GM18520 (cell line): Measurements from ENCODE around the gene BZW2.

ENCODE experiments used
- ATAC-seq: cut with Tn5 transposase; IDR thresholded peaks from one replicate; pipeline ENCODE4 v1.9.1; 2021; ENCODE audit not compliant: unreplicated experiment

BZW2 gene

GRCh38 chr7:16712916-16713315 lies 66.9 kb downstream of the BZW2 start:
- no peak for ATAC-seq

GRCh38 chr7:16715928-16716327 lies 69.9 kb downstream of the BZW2 start:
- ATAC-seq, result no peak

GRCh38 chr7:16718111-16718656 lies 72.2 kb downstream of the BZW2 start:
- no peak for ATAC-seq

GRCh38 chr7:16719699-16720098 lies 73.7 kb downstream of the BZW2 start:
- ATAC-seq, result no peak

GRCh38 chr7:16721541-16721940 lies 75.6 kb downstream of the BZW2 start:
- ATAC-seq, result no peak

GRCh38 chr7:16724344-16724743 lies 78.4 kb downstream of the BZW2 start:
- ATAC-seq, result no peak

- ATAC-seq, result no peak
Measured at GRCh38 chr7:16726189-16726588, 80.2 kb downstream of the BZW2 start.

- no peak for ATAC-seq
Measured at GRCh38 chr7:16727736-16728135, 81.8 kb downstream of the BZW2 start.

GRCh38 chr7:16728811-16729210 lies 82.8 kb downstream of the BZW2 start:
- ATAC-seq, result no peak

- ATAC-seq, result no peak
Measured at GRCh38 chr7:16729541-16729940, 83.6 kb downstream of the BZW2 start.

- ATAC-seq, result no peak
Measured at GRCh38 chr7:16730937-16731336, 85.0 kb downstream of the BZW2 start.

GRCh38 chr7:16732828-16733227 lies 86.8 kb downstream of the BZW2 start:
- ATAC-seq, result no peak

- ATAC-seq, result no peak
Measured at GRCh38 chr7:16734148-16734726, 88.3 kb downstream of the BZW2 start.

GRCh38 chr7:16735020-16735419 lies 89.0 kb downstream of the BZW2 start:
- no peak for ATAC-seq

GRCh38 chr7:16738011-16738688 lies 92.2 kb downstream of the BZW2 start:
- no peak for ATAC-seq

GRCh38 chr7:16739863-16740622 lies 94.1 kb downstream of the BZW2 start:
- no peak for ATAC-seq

- no peak for ATAC-seq
Measured at GRCh38 chr7:16740623-16740953, 94.6 kb downstream of the BZW2 start.

GRCh38 chr7:16740996-16741395 lies 95.0 kb downstream of the BZW2 start:
- ATAC-seq, result no peak

GRCh38 chr7:16741676-16742075 lies 95.7 kb downstream of the BZW2 start:
- ATAC-seq, result no peak

GRCh38 chr7:16742547-16742946 lies 96.6 kb downstream of the BZW2 start:
- no peak for ATAC-seq

- ATAC-seq, result no peak
Measured at GRCh38 chr7:16743236-16743635, 97.3 kb downstream of the BZW2 start.
